Measurements from ENCODE around the gene PSMB3. TPM values are rescaled to one million over a fixed set of nuclear protein-coding genes. Genes with fewer than 3 reads are reported as not detected.

PSMB3 gene
- total and polyA plus RNA-seq, 3 donors from 2014 or later, result 111 to 144 (median 113) TPM

GRCh38 chr17:38733282-38733981, 19.1 kb upstream of the PSMB3 start:
- H3K4me3 ChIP-seq, result no peak overlapping the region
- no peaks in the 10 kb centered on the region for H3K9me3 ChIP-seq
- no peaks in the 10 kb centered on the region for H3K27me3 ChIP-seq
- no peaks in the 10 kb centered on the region for H3K36me3 ChIP-seq (ENCODE audit: low read depth, missing control alignments)
- intact Hi-C loops (cut with DNase I; ENCODE audit: low total_unique reads), result loop anchor here (5.0 kb wide), 1 partner anchor 56 kb away; no protein-coding TSS in a partner anchor
- 46 to 73% methylated on average over 8 to 9 of the region's 9 CpGs for WGBS, 2 donors
- TF ChIP-seq CTCF (IDR thresholded peaks at IDR 0.05) (no peak), POLR2A (IDR thresholded peaks at IDR 0.05) (no peak)
- H3K27ac ChIP-seq, result peak overlapping the region; percentile 40 to 45
- peaks cover 60% of the 10 kb centered on the region for H3K4me1 ChIP-seq
- no peak for DNase-seq

GRCh38 chr17:38733982-38734973, 18.3 kb upstream of the PSMB3 start:
- Histone ChIP-seq H3K4me1 (peaks cover 59% of the 10 kb centered on the region), H3K27me3 (no peaks in the 10 kb centered on the region), H3K27ac (peak overlapping the region; percentile 45 to 74), H3K9me3 (no peaks in the 10 kb centered on the region), H3K36me3 (ENCODE audit: low read depth, missing control alignments) (no peaks in the 10 kb centered on the region), H3K4me3 (no peak overlapping the region)
- TF ChIP-seq POLR2A (IDR thresholded peaks at IDR 0.05) (no peak), CTCF (IDR thresholded peaks at IDR 0.05) (no peak)
- intact Hi-C loops (cut with DNase I; ENCODE audit: low total_unique reads), result loop anchor here (5.0 kb wide), 1 partner anchor 57 kb away; no protein-coding TSS in a partner anchor
- peak; percentile 67 for DNase-seq
- WGBS, 2 donors, result 48 to 58% methylated on average over 14 to 15 of the region's 15 CpGs

GRCh38 chr17:38735161-38735997, 17.2 kb upstream of the PSMB3 start:
- H3K27me3 ChIP-seq, result no peaks in the 10 kb centered on the region
- peak; percentile 77 for DNase-seq
- TF ChIP-seq POLR2A (IDR thresholded peaks at IDR 0.05) (no peak), CTCF (IDR thresholded peaks at IDR 0.05) (peak; percentile 91 to 99 (median 93))
- H3K9me3 ChIP-seq, result no peaks in the 10 kb centered on the region
- peaks cover 54% of the 10 kb centered on the region for H3K4me1 ChIP-seq
- intact Hi-C loops (cut with DNase I; ENCODE audit: low total_unique reads), result no loop called here
- no peaks in the 10 kb centered on the region for H3K36me3 ChIP-seq (ENCODE audit: low read depth, missing control alignments)
- WGBS, 2 donors, result 41 to 51% methylated on average over 19 to 23 of the region's 23 CpGs
- H3K4me3 ChIP-seq, result no peak overlapping the region
- peak overlapping the region; percentile 45 to 74 for H3K27ac ChIP-seq

GRCh38 chr17:38738007-38738662, 14.4 kb upstream of the PSMB3 start:
- no peak overlapping the region for H3K4me3 ChIP-seq
- DNase-seq, result no peak
- TF ChIP-seq POLR2A (IDR thresholded peaks at IDR 0.05) (no peak), CTCF (IDR thresholded peaks at IDR 0.05) (no peak)
- WGBS, 2 donors, result 91 to 97% methylated on average over 14 of the region's 14 CpGs
- H3K36me3 ChIP-seq (ENCODE audit: low read depth, missing control alignments), result no peaks in the 10 kb centered on the region
- H3K27me3 ChIP-seq, result no peaks in the 10 kb centered on the region
- H3K9me3 ChIP-seq, result no peaks in the 10 kb centered on the region
- intact Hi-C loops (cut with DNase I; ENCODE audit: low total_unique reads), result no loop called here
- no peak overlapping the region for H3K27ac ChIP-seq
- peaks cover 55% of the 10 kb centered on the region for H3K4me1 ChIP-seq
